Fibroblast of mammary gland (primary cell): ENCODE results near the gene RNASET2.
A peak's percentile ranks its signal among the peaks of the same experiment; 100 is the strongest.

ENCODE experiments used
- DNase-seq: peaks from one replicate; pipeline ENCODE4 v3.0.0-alpha.2; 2010; ENCODE audit warnings: low read depth
- H3K4me3 ChIP-seq: 2 replicates; pipeline ENCODE4 v1.5.1; 2011; ENCODE audit warnings: low read depth, mild to moderate bottlenecking, low read length, moderate library complexity; ENCODE audit not compliant: control insufficient read depth
- CTCF ChIP-seq: conservative IDR thresholded peaks from 2 replicates; pipeline ENCODE4 v1.5.1; 2011; ENCODE audit warnings: low read depth, low read length, inconsistent platforms; ENCODE audit not compliant: control insufficient read depth, insufficient read depth

RNASET2 gene

GRCh38 chr6:166958926-166959861, 2.8 kb upstream of the RNASET2 start:
- DNase-seq, result peak; percentile 49
- H3K4me3 ChIP-seq, result no peak overlapping the region
- no peak for TF ChIP-seq CTCF

GRCh38 chr6:166957805-166958076, 1.4 kb upstream of the RNASET2 start:
- H3K4me3 ChIP-seq, result no peak overlapping the region
- no peak for TF ChIP-seq CTCF
- no peak for DNase-seq

GRCh38 chr6:166957087-166957804, 896 bp upstream of the RNASET2 start:
- no peak for DNase-seq
- TF ChIP-seq CTCF, result no peak

GRCh38 chr6:166955865-166956443, 396 bp downstream of the RNASET2 start:
- DNase-seq, result no peak
- no peak for TF ChIP-seq CTCF
- peak overlapping the region; percentile 55 for H3K4me3 ChIP-seq

More at GRCh38 chr6:166957087-166957804, 896 bp upstream of the RNASET2 start:
- peak overlapping the region; percentile 57 for H3K4me3 ChIP-seq

GRCh38 chr6:166955121-166955864, 1.1 kb downstream of the RNASET2 start:
- H3K4me3 ChIP-seq, result peak overlapping the region; percentile 55
- no peak for DNase-seq

More at GRCh38 chr6:166955121-166955864, 1.1 kb downstream of the RNASET2 start:
- no peak for TF ChIP-seq CTCF
